RPMI7951 (cell line): Measurements from ENCODE around the gene EIF2S1. TPM values are rescaled to one million over a fixed set of nuclear protein-coding genes. Genes with fewer than 3 reads are reported as not detected.
A peak's percentile ranks its signal among the peaks of the same experiment; 100 is the strongest.
"Not testable (repeated sequence)": the region's sequence is repeated elsewhere in the genome, so short reads cannot be mapped to it uniquely, and the experiment has no call there.

ENCODE experiments used
- DNase-seq: peaks from one replicate; pipeline ENCODE4 v3.0.0-alpha.2; 2012; ENCODE audit warnings: low read depth
- total RNA-seq: library from RNA; depleted of rRNA; stranded (reverse); fragments of >200 nt; shearing (Covaris generic); gene quantifications from 2 replicates; pipeline ENCODE4 v1.2.3, GENCODE V29; 2014; rRNA removed

EIF2S1 gene
- total RNA-seq = 254 and 258 TPM in 2 replicates

DNA sequence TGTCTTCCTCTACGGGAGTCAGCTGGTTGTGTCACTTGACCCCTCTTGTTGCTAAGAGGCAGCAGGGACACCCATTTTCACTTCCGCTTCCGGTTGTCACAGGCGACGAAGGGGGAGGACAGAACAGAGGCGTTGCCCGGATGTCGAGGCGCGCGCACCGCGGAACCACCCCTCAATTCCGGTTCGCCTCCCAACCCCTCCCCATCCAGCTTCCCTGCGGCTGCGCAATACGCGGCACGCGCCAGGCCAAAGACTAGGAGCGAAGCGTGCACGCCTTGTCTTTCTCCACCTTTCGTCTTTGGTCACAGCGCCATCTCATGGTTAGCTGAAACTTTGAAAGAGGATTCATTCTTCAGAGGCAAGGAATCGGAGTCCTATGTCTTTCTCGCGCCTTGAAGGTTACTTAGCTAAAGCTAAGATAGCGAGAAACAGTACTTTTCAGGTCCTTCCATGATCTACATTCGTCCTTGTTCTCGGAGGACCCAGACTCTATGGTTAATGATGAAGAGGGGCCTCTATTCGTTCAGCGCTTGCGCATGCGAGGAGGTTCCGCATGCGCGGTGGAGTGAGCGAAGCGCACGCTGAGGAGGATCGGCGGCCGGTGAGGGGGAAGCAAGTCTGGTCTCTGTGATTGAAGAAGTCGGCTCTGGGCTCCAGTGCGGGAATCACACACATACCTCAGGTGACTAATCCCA, at the start of gene EIF2S1, which contains the start of gene ATP6V1D:
EIF2S1 (plus strand) TSS at position 554 of the 695 bp plus-strand sequence. CDS start 4,440 bp downstream, outside the sequence.
ATP6V1D (minus strand) TSS at position 30 of the 695 bp plus-strand sequence. CDS start 106 bp downstream, outside the sequence.
- DNase-seq = peak; percentile 98

DNA sequence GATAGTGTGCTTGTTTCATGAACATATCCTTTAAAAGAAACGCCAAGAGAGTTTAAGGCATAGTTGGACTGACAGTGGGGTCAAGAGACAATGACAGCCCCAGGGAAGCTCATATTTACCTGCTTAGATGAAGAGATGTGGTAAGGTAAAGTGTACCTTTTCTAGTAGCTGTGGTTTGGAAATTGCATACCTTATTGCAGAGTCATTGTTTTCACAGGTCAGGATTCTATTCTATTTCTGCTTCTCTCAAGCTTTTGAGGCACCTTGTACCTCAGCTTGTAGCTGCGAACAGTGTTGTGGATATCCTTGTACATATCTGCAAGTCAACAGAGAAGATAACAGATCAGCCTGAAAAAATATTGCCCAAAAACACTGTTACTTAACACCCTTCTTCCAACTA, 48.3 kb upstream of the EIF2S1 start:
- no peak for DNase-seq

DNA sequence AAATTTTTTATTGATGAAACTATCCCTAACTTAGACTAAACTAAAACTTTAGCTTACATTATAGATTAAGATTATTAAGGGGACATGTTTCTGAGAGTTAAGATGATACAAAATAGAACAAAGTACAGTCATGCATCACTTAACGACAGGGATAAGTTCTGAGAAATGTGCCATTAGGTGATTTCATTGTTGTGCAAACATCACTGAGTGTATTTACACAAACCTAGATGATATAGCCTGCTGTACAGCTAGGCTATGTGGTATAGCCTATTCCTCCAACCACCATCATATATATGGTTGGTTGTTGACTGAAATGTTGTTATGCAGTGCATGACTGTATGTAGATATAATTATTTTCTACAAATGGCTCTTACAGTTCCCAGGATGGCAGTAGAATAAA, 47.0 kb upstream of the EIF2S1 start:
- no peak for DNase-seq

DNA sequence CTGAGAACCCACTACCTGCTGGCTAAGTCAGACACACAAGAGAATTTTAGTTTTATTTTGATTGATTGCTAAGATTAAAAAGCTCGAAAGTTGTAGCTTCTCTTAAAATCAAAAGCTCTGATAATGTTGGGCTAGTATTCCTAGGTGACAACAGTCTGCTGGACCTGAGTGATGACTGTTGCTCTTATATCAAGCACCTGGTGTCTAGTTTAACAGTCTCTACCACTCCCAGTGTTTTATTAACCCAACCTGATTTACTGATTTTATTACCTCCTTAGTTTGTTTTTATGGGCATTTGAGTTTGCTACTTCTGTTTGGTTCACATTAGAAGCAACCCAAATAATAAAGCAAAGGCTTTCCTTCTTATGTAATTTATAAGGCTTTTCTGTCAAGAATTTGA, 42.3 kb upstream of the EIF2S1 start:
- no peak for DNase-seq

DNA sequence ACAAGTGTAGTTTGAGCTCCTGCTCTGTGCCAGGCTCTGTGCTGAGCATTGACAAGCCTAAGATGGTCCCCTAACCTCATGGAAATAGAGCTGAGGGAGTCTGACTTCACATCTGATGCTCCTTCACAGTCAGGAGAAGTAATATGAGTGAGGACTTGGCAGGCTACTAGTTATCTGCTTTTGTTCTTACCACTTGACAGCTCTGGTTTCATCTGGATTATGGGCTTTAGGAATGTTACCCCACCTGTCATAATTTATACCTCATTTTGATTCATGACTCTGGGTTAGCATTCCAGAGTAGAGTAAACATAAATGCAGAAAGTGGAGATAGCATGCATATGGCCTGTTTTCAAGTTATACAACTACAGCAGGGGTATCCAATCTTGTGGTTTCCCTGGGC, 41.0 kb upstream of the EIF2S1 start:
- DNase-seq = no peak

DNA sequence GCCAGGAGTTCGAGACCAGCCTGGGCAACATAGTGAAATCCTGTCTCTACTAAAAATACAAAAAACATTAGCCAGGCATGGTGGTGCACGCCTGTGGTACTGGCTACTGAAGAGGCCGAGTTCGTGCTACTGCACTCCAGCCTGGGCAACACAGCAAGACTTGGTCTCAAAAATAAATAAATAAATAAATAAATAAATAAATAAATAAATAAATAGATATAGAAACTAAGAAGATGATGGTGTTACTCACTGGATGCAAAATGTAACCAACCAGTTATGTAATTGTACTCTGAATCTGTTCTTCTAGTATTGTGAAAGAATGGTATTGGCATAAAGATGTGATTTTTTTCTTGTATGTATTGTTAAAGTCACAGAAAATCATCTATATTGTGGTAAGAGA, 30.5 kb upstream of the EIF2S1 start:
- DNase-seq = not testable (repeated sequence)

DNA sequence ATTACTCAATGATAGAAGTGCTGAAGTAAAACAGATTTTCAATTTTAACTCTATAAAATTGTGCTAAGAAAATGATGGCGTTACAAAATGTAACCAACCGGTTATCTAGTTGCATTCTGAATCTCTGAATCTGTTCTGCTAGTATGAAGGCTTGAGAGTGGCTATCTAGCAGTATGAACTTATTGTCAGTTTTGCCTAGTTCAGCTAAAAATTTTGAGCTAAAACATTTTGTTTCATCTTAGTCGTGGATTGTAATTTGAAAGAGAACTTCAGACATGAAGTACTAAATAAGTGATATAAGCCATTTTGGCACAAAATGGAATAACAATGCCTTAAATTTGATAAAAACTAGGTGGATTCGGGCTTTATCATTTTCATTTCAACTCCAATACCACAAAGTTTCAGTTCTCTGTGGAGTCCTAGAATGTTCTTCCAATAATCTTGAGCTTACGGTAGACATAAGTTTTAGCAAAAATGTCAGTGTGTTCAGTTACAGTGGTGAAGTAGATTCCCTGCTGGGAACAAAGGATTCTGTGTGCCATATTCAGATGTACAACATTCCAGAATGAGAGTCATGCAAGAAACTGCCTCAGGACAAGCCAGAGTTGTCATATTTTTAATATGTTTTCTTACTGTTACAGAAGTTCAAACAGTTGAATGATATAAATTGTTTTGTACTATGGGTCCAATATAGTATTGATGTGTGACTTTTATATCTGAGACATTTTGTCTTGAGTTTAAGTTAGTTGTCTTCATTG, 28.6 kb upstream of the EIF2S1 start:
- peak; percentile 57 for DNase-seq

DNA sequence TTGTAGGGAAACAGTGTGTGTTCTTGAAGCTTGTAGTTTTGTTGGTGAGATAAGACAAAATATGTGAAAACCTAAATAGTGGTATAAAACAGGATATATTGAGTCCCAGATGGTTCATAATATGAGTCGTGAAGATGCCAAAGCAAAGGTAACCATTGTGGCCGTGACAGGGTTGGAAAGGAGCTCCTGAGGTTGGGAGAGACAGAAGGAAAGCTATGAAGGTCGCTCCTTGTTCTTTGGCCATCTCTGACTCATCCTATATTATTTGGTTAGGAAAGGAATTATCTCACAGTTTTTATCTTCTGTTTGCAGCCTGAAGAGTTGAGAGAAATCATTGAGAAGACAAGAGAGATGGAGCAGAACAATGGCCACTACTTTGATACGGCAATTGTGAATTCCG, 27.7 kb upstream of the EIF2S1 start:
- DNase-seq = peak; percentile 17

DNA sequence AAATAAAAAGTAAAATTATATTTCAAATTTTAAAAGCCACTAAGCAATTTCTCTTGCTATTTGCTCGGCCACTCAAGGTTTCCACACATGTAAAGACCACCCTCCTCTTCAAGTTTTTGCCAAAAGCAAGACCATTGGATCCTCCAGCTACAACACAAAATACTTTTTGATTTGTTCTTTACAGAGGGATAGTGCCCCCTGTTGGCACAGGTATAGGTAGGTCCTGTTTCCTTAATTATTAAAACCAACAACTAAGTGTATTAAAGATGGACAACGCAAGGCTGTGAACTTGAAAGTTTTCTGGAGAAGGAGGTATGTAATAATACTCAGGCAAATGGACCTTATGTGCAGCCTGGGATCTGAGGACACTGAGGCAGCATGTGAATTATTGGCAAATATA, 24.3 kb upstream of the EIF2S1 start:
- DNase-seq = peak; percentile 7

DNA sequence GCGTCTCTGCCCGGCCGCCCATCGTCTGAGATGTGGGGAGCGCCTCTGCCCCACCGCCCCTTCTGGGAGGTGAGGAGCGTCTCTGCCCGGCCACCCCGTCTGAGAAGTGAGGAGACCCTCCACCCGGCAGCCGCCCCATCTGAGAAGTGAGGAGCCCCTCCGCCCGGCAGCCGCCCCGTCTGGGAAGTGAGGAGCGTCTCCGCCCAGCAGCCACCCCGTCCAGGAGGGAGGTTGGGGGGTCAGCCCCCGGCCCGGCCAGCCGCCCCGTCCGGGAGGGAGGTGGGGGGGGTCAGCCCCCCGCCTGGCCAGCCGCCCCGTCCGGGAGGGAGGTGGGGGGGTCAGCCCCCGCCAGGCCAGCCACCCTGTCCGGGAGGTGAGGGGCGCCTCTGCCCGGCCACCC, 18.9 kb upstream of the EIF2S1 start:
- DNase-seq = not testable (repeated sequence)

DNA sequence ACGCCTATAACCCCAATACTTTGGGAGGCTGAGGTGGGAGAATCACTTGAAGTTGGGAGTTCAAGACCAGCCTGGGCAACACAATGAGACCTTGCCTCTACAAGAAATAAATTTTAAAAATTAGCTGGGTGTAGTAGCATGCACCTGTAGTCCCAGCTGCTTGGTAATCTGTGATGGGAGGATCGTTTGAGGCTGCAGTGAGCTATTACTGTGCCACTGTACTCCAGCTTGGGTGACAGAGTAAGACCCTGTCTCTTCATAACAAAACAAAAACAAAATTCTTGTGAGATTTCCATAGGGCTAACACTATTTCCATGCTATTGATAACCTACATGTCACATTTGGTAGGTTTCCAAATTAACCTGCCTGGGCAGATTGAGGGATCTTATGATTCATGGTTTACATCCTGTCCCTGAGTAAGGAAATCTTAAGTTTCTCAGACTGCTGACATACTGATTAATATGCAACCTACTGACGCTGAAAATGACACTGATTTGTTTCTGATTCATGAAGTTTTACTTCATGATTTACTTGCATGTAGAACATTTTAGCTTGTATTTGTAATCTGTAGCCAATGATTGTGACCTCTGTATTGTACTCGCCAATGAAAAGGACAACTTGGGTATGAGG, 16.4 kb upstream of the EIF2S1 start:
- DNase-seq = no peak

DNA sequence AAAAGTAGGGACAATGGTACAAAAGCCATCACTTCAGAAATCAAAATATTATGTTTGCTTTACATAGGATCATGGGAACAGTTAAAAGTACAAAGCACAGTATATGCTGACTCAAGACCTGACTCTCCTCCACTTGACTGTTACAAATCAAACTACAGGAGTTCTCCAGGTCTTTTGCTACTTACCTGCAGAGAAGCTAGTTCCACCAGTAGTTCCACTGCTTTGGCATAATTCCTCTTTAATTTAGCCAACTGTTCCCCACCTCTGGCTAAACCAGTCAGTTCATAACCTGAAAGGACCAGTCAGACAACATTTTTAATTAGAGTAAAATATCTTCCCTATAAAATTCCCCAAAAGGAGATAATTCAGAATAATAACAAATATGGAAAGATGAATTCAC, 14.5 kb upstream of the EIF2S1 start:
- DNase-seq = no peak

DNA sequence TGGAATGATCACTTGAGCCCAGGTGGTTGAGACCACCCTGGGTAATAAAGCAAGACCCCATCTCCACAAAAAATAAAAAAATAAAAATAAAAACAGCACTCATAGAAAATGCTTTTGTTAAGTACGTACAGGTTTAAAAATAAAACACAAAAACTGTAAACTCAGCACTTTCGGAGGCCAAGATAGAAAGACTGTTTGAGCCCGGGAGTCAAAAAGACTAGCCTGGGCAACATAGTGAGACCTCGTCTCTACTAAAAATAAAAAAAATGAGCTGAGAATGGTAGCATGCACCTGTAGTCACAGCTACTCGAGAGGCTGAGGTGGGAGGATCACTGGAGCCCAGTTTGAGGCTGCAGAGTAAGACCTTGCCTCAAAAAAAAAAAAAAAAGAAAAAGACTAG, 8.1 kb upstream of the EIF2S1 start:
- DNase-seq = no peak

DNA sequence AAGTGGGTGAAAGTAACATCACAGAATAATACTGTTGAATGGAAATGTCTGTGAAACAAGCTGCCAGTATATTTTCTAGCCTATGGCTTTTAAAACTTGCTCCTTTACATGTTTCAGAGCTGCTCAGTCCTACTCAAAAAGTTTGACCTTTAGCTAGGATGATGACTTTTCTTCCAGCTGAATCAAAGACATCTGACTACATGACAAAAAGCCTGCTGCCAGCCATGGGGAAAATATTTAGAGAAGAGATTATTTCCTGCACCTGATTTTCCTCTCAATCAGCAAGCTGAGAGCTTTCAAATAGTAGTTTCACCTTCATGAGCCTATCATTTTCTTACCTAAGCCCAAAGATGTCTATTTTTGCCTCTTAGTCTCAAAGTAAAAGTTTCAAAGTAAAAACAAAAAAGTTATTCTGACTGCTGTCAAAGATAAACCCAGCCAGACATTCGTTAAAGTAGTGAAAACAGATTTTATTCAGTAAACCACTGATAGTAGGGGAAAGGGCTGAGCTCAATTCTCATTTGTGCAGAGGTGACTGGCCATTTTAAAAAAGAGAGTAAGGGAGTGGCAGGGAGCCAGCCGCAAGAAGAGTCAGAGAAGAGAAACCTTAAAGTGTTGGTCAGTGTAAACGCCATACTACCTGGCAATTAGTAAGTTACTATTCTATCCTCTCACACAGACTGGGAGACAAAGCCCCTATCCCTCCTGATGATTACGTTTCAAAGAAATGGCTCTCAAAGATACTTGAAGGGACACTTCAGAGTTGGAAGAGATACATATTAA, 2.8 kb upstream of the EIF2S1 start:
- DNase-seq = peak; percentile 8

DNA sequence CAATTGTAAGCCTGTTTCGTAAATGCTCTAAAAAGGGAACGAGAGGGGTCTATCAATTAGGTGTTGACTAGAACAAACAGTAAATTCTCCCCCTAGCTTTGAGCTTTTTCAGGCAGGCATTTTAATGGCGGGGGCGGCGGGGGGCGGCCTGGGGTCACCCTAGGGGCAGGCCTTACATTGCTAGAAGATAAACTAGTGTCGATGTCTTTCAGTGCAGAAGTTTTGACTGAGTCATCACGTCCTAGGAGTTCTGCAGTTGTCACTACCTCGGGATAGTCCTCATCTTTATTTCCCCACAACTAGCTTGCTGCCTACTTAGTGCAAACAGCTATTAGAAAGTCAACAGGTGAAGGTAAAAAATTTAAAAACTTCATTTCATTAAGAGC, 2.2 kb upstream of the EIF2S1 start:
- peak; percentile 15 for DNase-seq

DNA sequence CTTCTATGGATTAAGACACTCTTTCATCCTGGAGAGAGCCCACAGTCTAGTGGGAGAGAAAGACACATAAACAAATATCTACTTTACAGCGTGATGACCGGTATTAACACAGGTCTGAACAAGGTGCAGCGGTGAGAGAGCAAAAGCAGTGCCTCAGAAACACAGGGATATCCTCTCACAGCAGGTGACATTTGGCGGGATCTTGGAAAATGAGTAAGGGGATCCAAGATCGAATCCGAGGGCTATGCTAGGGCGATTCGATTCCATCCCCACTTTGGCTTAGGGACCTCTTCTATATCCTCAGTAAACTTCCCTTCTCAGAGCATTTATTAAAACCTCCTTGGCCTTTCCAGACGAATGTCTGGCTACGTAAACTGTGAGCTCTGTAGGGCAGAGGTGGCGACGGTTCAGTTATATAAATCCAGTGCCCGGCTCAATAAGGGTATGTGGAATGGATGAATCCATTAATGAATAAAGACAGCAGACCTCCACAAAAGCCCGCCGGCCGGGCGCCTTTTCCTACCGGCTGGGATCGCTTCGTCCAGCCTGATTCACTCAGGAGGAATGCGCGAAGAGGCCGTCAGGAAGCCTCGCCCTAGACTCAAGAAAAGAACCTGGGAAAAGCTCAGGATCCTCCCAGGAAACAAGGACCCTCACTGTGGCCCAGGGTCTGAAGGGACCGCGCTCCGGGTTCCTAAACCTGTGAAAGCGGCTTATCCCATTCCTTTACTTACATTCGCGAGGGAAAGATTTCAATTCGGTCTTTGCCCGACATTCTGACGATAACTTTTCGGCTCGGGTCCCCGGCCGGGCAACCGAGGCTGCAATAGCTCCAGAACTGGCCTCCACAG, 979 bp upstream of the EIF2S1 start:
- DNase-seq = peak; percentile 46

DNA sequence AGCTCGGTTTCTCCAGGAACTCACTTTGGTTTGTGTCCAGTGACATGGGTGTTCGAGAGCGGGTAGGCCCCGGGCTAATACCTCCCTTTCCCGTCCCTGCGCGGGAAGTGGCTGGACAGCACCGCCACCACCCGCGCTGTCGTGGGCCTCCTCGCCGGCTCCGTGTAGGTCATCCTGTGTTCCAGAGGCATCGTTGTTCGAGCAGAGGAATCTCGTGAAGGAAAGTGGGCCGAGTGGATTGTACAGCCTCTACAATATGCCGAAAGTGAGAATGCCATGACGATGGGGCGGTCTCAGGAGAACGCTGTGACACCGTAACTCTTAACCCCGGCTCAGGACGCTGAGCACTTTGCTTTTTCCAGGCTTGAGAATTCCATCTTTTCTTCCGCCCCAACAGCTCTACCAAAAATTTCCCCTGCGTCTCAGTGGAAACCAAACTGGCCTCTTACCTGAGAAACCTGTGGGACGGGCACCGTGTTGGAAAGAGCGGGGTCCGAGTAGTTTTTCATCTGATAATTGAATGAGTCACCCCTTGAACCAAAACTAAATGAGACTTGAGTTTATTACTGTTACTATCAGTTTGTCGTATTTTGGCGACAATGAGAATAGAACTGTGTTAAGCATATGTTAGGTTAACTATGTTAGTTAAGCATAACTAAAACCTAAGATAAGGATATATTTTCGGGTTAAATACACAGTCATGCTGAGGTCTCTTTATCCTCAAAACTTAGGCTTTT, 510 bp downstream of the EIF2S1 start:
- DNase-seq = no peak

DNA sequence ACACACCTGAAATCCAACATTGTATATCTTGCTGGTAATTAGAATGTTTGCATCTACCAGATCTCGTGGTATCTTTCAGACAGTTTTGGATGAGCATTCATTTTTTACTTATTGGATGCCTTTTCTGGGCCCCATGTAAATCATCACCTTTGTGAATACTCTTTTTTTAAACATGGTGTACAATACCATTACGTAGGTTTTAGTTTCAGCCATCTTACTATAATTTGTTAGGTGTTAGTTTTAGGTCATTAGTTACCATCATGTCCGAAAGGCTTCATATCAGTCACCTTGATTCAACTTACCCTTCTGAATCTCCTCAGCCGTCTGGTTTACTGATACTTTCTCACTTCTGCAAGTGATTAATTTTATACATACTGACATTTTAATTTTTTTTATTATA, 5.3 kb downstream of the EIF2S1 start:
- DNase-seq = no peak

DNA sequence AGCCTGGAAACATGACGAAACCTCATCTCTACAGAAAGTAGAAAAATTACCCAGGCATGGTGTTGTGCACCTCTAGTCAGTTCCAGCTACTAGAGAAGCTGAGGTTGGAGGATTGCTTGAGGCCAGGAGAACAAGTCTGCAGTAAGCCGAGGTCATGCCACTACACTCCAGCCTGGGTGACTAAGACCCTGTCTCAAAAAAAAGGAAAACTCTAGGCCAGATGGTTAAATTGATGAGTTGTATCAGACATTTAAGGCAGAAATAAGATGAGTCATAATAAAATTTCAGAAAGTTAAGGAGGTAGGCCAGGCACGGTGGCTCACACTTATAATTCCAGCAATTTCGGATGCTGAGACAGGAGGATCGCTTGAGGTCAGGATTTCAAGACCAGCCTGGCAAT, 10.7 kb downstream of the EIF2S1 start:
- peak; percentile 53 for DNase-seq
